GM19438 (cell line): ENCODE measurements around the gene ZHX3.
"Not testable (repeated sequence)": the region's sequence is repeated elsewhere in the genome, so short reads cannot be mapped to it uniquely, and the experiment has no call there.

Experiments used
- ATAC-seq: cut with Tn5 transposase; IDR thresholded peaks from one replicate; pipeline ENCODE4 v1.9.1; 2021; ENCODE audit warnings: low read depth; ENCODE audit not compliant: unreplicated experiment

The ZHX3 gene

GRCh38 chr20:41141153-41141815 lies 176.2 kb downstream of the ZHX3 start:
- ATAC-seq, result no peak

GRCh38 chr20:41140226-41141133 lies 177.1 kb downstream of the ZHX3 start:
- no peak for ATAC-seq

GRCh38 chr20:41139227-41140093 lies 178.1 kb downstream of the ZHX3 start:
- ATAC-seq, result no peak

DNA sequence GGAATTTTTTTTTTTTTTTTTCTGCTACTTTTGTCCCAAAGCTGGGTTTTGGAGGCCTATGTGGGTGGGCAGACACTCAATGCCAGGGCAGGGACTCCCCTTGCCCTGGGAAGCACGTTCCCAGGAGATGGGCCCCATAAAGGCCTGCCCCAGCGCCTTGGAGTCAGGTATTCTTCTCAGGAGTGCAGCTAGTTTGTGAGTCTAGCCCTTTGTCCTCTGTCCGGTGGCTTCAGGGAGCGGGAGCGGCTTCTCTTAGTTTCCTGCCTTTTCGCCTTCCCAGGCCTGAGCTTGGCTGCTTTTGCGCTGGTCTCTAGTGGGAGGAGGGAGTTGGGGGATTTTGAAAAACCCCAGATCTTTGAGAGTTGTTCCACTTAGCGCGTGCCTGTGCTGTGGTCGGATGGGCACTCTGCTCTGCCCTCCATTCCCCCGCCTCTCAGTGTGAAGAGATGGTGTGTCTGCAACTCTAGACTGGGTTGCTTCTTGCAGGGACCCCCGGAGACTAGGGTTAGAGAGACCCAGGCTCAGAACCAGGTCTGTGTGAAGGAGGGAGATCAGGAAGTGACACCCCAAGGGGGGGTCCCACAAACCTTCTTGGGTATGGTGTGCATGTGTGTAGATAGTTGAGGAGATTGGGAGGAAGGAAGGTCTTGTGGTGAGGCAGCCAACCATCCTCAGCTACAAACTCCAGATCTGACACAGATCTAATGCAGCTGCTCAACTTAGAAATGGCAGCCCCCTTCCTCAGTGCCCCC lies 178.9 kb downstream of the ZHX3 start:
- no peak for ATAC-seq

- peak; percentile 24 for ATAC-seq
Observed at GRCh38 chr20:41137614-41138474, 179.7 kb downstream of the ZHX3 start.

DNA sequence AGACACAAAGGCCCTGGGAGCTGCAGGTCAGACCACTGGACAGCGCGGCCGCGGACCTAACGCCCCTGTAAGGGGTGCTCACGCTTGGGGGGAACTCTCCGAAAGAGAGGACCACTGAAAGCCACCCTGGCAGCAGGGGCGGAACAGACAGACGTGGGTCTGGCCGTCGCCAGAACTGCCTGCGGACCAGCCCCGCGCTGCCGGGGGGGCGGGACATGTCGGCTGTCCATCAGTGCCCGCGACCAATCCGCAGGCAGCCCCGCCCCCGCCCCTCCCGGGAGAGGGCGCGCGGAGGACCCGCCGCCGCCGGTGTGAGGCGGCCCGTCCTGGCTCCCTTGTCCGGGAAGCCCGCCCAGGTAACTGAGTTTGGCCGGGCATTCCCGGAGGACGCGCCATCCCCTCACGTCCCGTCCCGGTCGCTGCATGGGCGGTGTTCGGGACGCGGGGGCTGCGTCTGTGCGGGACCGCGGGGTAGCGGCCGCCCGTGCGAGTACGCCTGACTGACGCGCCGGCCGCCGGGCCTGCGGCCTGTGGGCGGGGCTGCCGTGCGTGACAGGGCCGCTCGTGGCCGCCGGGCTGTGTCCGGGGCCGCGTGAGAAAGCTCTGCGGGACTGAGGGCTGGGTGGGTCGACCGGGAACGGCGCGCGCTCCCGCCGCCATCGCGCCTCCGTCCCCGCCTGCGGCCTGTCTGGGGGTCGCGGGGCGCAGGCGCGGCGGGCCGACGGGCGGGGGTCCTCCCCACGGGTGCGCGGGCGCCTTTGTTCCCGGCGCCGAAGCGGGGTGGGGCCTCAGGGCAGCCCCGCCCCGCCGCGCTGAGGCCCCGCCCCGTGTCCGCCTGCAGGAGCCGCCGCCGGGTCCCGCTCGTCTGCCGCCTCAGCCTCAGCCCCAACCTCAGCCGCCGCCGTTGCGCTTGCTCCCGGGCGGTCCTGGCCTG lies 180.6 kb downstream of the ZHX3 start, which contains the start of gene PLCG1:
PLCG1 (plus strand) TSS at position 864 of the 934 bp plus-strand sequence. CDS start 99 bp downstream, outside the sequence.
- ATAC-seq, result peak; percentile 53

- ATAC-seq, result no peak
Observed at GRCh38 chr20:41135888-41136679, 181.4 kb downstream of the ZHX3 start.

DNA sequence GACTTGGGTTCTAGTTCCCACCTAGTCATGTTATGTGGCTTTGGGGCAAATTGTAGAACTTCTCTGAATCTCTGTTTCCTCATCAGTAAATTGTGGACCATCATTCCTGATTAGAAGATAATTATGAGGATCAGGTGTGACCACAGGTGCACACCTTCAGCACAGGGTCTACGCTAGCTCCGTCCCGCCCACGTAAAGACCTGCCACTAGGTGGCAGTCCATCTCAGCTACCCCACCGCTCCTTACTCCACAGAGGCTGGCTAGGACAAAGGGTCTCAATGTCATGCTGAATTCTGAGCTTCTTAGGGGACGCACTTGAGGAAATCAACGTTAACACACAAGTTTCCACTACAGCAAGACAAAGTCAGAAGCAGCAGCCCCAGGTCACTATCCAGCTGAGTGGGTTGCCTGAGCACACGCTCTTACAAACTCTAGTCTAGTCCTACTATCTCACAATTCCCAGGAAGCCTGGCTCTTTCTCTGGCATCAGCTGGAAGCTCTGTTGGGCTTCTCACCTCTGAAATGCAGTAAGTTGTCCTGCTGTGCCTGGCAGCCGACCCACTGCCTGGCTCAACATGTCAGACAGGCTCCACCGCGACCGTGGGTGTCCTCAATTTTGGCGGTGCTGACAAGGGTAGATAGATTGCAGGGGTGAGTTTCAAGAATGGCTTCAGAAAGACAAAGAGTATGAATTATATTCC lies 182.2 kb downstream of the ZHX3 start:
- ATAC-seq, result no peak

DNA sequence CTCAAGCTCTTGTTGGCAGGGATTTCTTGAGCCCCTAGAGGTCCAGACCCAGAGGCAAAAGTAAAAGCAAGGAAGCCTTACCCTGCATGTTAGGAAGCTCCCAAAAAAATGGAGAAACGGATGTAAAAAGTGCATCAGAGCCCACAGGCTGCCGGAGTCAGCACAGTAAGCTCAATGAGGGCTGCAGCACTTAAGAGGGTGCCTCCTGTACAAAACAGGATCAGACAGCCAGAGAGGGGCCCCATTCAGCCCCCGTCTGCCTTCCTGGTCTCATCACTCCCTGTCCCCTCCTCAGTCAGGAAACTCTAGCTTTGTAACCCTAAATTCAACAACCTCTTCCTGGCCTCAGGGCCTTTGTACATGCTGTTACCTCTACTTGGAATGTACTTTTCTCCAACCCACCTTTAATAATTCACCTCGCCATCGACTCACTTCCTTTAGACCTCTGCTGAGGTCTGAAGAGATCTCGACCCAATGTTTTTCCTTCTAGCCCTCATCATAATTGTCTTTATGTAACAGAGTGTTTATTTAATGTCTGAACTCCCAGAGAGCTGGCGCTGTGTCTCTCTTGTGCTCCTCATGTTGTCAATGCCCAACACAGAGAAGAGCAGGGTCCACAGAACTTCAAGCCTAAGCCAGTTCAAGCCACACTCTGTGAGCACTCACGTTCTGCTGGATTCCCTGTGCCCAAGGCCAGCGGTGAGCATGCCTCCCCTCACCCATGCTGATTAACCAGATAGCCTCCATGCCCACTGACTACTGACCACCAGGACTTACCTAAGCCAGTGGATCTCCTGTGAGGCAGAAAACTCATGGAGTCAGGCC lies 183.0 kb downstream of the ZHX3 start:
- no peak for ATAC-seq

DNA sequence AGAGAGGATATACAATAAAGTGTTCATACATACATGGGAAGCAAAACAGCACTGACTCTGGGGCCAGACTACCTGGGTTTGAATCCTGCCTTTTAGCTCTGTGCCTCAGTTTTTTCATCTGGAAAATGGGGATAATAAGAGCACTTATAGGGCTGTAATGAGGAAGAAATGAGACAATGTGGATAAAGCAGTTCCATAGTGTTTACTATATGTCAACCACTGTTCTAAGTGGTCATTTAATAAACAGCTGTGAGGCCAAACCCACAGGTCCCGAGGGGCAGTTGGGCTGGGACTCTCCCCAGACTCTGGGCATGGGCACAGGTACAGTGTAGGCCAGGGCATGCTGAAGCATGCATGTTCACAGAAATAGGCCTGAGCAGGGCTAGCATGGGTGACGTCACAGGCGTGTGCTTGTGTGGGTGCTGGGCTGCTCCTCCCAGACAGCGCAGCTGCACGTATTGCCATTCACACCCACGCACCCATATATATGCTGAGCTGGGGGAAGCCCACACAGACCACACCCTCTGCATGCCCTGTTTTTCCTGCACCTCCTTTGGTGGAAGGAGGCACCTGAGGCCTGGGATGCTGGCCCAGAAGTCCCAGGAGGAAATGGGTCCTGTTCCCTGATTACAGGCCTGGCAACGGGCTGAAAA lies 183.7 kb downstream of the ZHX3 start:
- no peak for ATAC-seq

DNA sequence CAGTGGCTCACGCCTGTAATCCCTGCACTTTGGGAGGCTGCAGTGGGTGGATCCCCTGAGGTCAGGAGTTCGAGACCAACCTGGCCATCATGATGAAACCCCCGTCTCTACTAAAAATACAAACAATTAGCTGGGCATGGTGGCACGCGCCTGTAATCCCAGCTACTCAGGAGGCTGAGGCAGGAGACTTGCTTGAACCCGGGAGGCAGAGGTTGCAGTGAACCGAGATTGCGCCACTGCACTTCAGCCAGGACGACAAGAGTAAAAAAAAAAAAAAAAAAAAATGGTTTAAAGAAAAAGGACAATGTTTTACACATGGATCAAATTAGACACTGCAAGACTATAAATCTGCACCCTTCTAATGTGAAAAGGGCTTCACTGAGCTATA lies 185.1 kb downstream of the ZHX3 start:
- not testable (repeated sequence) for ATAC-seq

DNA sequence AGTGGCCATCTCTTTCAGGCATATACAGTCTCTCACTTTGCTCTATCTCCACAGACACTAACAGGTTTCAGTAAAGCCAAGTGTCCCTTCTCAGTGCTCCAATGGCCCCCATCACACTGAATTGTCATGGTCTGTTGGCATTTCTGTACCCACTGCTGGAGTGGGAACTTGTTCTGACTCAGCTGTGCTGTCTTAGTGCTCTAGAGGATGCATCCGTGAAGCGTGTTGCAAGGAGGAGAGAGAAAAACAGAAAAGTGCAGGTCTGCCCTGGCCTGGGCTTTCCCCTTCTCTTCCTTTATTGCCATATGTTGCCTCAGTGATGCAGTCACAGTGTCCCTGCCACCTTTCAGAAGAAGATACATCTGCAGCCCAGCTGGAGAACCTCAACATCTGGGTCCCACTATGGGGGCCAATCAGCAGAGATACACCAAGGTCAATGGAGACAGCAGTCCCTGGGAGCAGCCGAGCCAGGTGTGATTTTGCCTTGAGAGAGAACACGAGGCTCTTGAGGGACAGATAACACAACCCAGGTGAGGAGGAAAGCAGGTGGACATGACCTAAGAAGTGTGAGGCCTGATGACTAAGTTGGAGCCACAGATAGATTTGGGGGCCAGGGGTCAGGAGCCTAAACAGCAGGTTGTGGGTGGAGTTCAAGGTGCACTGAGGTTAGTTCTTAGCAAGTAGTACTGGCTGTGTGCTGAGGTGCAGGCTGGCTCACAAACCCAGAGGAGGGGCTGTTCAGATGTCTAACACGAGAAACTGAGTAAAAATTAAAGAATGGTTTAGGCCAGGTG lies 185.7 kb downstream of the ZHX3 start:
- no peak for ATAC-seq
